Fibroblast of lung (primary cell): Measurements from ENCODE around the gene AMBRA1. TPM values are rescaled to one million over a fixed set of nuclear protein-coding genes. Genes with fewer than 3 reads are reported as not detected.

ENCODE experiments used
- DNase-seq, 2 donors: peaks; one replicate each; pipeline versions ENCODE4 v3.0.0 to v3.0.0-alpha.2; 2010; ENCODE audit warnings: low read depth in 2 of 2
- H2AFZ ChIP-seq: 2 replicates; pipeline ENCODE4 v1.5.1; 2012; ENCODE audit warnings: low read length, control low read depth, inconsistent platforms
- H3K27ac ChIP-seq: 2 replicates; pipeline ENCODE4 v1.5.1; 2011; ENCODE audit warnings: low read length, control low read depth; ENCODE audit not compliant: insufficient read depth
- H3K27me3 ChIP-seq: 2 replicates; pipeline ENCODE4 v1.5.1; 2011; ENCODE audit warnings: mild to moderate bottlenecking, low read length; ENCODE audit not compliant: control insufficient read depth, insufficient read depth
- H3K36me3 ChIP-seq: 2 replicates; pipeline ENCODE4 v1.5.1; 2011; ENCODE audit warnings: low read length; ENCODE audit not compliant: control insufficient read depth, insufficient read depth
- H3K4me1 ChIP-seq: 2 replicates; pipeline ENCODE4 v1.5.1; 2011; ENCODE audit warnings: low read length; ENCODE audit not compliant: control insufficient read depth, insufficient read depth; ENCODE audit errors: extremely low read depth
- H3K4me2 ChIP-seq: 2 replicates; pipeline ENCODE4 v1.5.1; 2011; ENCODE audit warnings: low read length, control low read depth; ENCODE audit not compliant: insufficient read depth; ENCODE audit errors: extremely low read depth
- H3K4me3 ChIP-seq, 4 experiments: fragments of 200-600 bp in 1 of 4; sonication (generic) in 1 of 4; replicated peaks in 1 of 4; 2 replicates each; pipeline ENCODE4 v1.5.1; 2011 to 2016; ENCODE audit warnings: low read length in 4 of 4, low read depth in 3 of 4, mild to moderate bottlenecking in 3 of 4, control low read depth in 2 of 4, inconsistent platforms in 1 of 4, mixed read lengths in 1 of 4; ENCODE audit not compliant: insufficient read depth in 1 of 4; ENCODE audit errors: control extremely low read depth in 1 of 4
- H3K79me2 ChIP-seq: 2 replicates; pipeline ENCODE4 v1.5.1; 2012; ENCODE audit warnings: mild to moderate bottlenecking, low read length, inconsistent platforms; ENCODE audit not compliant: control insufficient read depth, insufficient read depth
- H3K9ac ChIP-seq: 2 replicates; pipeline ENCODE4 v1.5.1; 2011; ENCODE audit warnings: mild to moderate bottlenecking, low read length, control low read depth; ENCODE audit not compliant: insufficient read depth
- H3K9me3 ChIP-seq: 2 replicates; pipeline ENCODE4 v1.5.1; 2012; ENCODE audit warnings: low read depth, low read length; ENCODE audit not compliant: control insufficient read depth, insufficient read depth
- H4K20me1 ChIP-seq: 2 replicates; pipeline ENCODE4 v1.5.1; 2011; ENCODE audit warnings: low read length; ENCODE audit not compliant: control insufficient read depth, insufficient read depth; ENCODE audit errors: extremely low read depth
- EZH2 ChIP-seq: IDR thresholded peaks from 2 replicates; pipeline ENCODE4 v1.5.1; 2012; ENCODE audit warnings: low read length, control low read depth, mild to moderate bottlenecking; ENCODE audit errors: missing control alignments
- polyA plus RNA-seq, 2 donors: library from polyadenylated mRNA; depleted of rRNA in 1 of 2; stranded (reverse) in 1 of 2; unstranded in 1 of 2; fragments of >200 nt; gene quantifications; 2 replicates each; pipeline ENCODE4 v1.2.1, GENCODE V29; 2011 to 2012; ENCODE audit warnings: missing spikeins in 1 of 2
- total RNA-seq: library from RNA; depleted of rRNA; stranded (reverse); fragments of >200 nt; gene quantifications from 2 replicates; pipeline ENCODE4 v1.2.1, GENCODE V29; 2014
- TF ChIP-seq, protein P1 (sequence below), 2 donors: IDR thresholded peaks in 1 of 2; conservative IDR thresholded peaks in 1 of 2; 1 replicate in 1 of 2; 2 replicates in 1 of 2; pipeline ENCODE4 v1.5.1; 2011 to 2012; ENCODE audit warnings: low read length in 2 of 2, control low read depth in 1 of 2, inconsistent platforms in 1 of 2, low read depth in 1 of 2, mild to moderate bottlenecking in 1 of 2

AMBRA1 gene
- total and polyA plus RNA-seq, 2 donors (not counting 1 experiment from before 2014, with no cell fraction given): 8.3 to 23.3 TPM

- H3K9me3 ChIP-seq: no peaks in the 10 kb centered on the region
- H3K27me3 ChIP-seq: peaks cover 33% of the 10 kb centered on the region
- TF ChIP-seq, protein P1, sequence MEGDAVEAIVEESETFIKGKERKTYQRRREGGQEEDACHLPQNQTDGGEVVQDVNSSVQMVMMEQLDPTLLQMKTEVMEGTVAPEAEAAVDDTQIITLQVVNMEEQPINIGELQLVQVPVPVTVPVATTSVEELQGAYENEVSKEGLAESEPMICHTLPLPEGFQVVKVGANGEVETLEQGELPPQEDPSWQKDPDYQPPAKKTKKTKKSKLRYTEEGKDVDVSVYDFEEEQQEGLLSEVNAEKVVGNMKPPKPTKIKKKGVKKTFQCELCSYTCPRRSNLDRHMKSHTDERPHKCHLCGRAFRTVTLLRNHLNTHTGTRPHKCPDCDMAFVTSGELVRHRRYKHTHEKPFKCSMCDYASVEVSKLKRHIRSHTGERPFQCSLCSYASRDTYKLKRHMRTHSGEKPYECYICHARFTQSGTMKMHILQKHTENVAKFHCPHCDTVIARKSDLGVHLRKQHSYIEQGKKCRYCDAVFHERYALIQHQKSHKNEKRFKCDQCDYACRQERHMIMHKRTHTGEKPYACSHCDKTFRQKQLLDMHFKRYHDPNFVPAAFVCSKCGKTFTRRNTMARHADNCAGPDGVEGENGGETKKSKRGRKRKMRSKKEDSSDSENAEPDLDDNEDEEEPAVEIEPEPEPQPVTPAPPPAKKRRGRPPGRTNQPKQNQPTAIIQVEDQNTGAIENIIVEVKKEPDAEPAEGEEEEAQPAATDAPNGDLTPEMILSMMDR (conservative IDR thresholded peaks at IDR 0.05 in 1 of 2, IDR thresholded peaks at IDR 0.05 in 1 of 2; ENCODE audit: low read depth in 1 of 2, low read length in 2 of 2): no peak
- peak; percentile 65 for TF ChIP-seq EZH2
- H4K20me1 ChIP-seq: peaks cover 1% of the 10 kb centered on the region
- peak overlapping the region; percentile 89 for H3K4me2 ChIP-seq
- DNase-seq: no peak
- no peak overlapping the region for H2AFZ ChIP-seq
- no peak overlapping the region for H3K27ac ChIP-seq
- peaks cover 5% of the 10 kb centered on the region for H3K4me1 ChIP-seq
- no peak overlapping the region for H3K4me3 ChIP-seq
- no peak overlapping the region for H3K9ac ChIP-seq
- no peaks in the 10 kb centered on the region for H3K36me3 ChIP-seq
- no peaks in the 10 kb centered on the region for H3K79me2 ChIP-seq
These were observed 205.0 kb downstream of the AMBRA1 start for GRCh38 chr11:46388619-46389449.

DNA sequence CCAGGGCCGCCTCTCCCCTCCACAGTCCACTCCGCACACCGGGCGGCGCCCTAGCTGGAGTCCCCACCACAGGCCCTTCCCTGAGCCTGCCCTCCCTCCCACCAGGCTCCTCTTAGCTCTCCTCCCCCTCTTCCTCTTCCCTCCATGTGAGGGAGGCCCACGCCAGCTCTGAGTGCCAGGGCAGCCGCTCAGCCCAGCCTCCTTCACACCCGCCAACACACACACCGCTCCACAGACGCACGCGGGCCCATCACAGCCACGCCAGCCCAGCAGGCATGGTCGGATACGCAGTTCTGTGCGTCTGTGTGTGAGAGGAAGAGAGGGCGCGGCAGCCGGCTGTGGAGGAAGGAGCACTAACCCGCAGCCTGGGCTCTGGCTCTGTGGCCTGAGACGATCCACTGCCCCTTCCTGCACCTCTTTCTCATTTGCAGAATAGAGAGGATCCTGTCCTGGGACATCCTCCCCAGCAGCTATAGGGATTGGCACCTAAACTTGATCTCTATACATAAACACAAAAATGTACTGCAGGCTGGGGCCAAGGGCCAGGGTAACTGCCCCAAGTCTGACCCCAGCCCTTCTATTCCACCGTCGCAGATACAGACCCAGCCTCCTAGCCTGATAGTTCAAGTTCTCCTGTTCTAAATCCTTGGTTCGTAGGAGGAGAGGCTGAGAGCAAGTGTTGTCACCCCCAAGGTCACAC lies 205.8 kb downstream of the AMBRA1 start:
- Histone ChIP-seq H4K20me1 (peaks cover 1% of the 10 kb centered on the region), H2AFZ (no peak overlapping the region), H3K4me3 (no peak overlapping the region), H3K9ac (no peak overlapping the region), H3K27ac (no peak overlapping the region), H3K36me3 (no peaks in the 10 kb centered on the region), H3K4me1 (peaks cover 5% of the 10 kb centered on the region), H3K4me2 (no peak overlapping the region), H3K27me3 (peaks cover 33% of the 10 kb centered on the region), H3K79me2 (no peaks in the 10 kb centered on the region), H3K9me3 (no peaks in the 10 kb centered on the region)
- TF ChIP-seq, protein P1 (conservative IDR thresholded peaks at IDR 0.05 in 1 of 2, IDR thresholded peaks at IDR 0.05 in 1 of 2; ENCODE audit: low read depth in 1 of 2, low read length in 2 of 2): no peak
- no peak for TF ChIP-seq EZH2
- DNase-seq: no peak

GRCh38 chr11:46387456-46387855 lies 206.4 kb downstream of the AMBRA1 start:
- Histone ChIP-seq H3K27me3 (peaks cover 33% of the 10 kb centered on the region), H2AFZ (no peak overlapping the region), H3K4me2 (no peak overlapping the region), H3K27ac (no peak overlapping the region), H3K9me3 (no peaks in the 10 kb centered on the region), H3K9ac (no peak overlapping the region), H3K36me3 (no peaks in the 10 kb centered on the region), H4K20me1 (peaks cover 1% of the 10 kb centered on the region), H3K79me2 (no peaks in the 10 kb centered on the region), H3K4me3 (no peak overlapping the region), H3K4me1 (peaks cover 7% of the 10 kb centered on the region)
- TF ChIP-seq, protein P1 (conservative IDR thresholded peaks at IDR 0.05 in 1 of 2, IDR thresholded peaks at IDR 0.05 in 1 of 2; ENCODE audit: low read depth in 1 of 2, low read length in 2 of 2): no peak
- TF ChIP-seq EZH2: no peak
- no peak for DNase-seq
